T-cell (primary cell): Measurements from ENCODE around the gene PIGS. TPM values are rescaled to one million over a fixed set of nuclear protein-coding genes. Genes with fewer than 3 reads are reported as not detected.
"Not testable (repeated sequence)": the region's sequence is repeated elsewhere in the genome, so short reads cannot be mapped to it uniquely, and the experiment has no call there.

Experiments
- ATAC-seq, 4 experiments: fragments of 200-7000 bp in 3 of 4; fragments of 150-1000 bp in 1 of 4; cut with Tn5 transposase; replicated peaks in 1 of 4; 1 replicate in 3 of 4; 2 replicates in 1 of 4; pipeline ENCODE4 v1.10.0; 2021; ENCODE audit warnings: moderate library complexity in 3 of 4, mild to moderate bottlenecking in 2 of 4, moderate number of reproducible peaks in 1 of 4
- CTCF ChIA-PET, 2 donors: fragments of 300-600 bp; sonication (Branson Sonifier 250); formaldehyde crosslinking; loops; one replicate each; lab custom pipeline; 2022; ENCODE audit warnings: antibody characterized with exemption in 2 of 2; lab: Charles Lee
- POLR2A ChIA-PET, 2 donors: fragments of 300-600 bp; sonication (Branson Sonifier 250); formaldehyde crosslinking; loops; one replicate each; lab custom pipeline; 2022; ENCODE audit warnings: antibody characterized with exemption in 2 of 2; lab: Charles Lee
- DNase-seq, 35 experiments: peaks; one replicate each; pipeline versions ENCODE4 v3.0.0 to v3.0.0-alpha.2; 2013 to 2023
- H3K27ac ChIP-seq: one replicate; pipeline ENCODE4 v1.5.1; 2013; ENCODE audit warnings: low read length
- H3K27me3 ChIP-seq, 2 experiments: replicated peaks in 1 of 2; 1 replicate in 1 of 2; 2 replicates in 1 of 2; pipeline versions ENCODE4 v1.6.1 to v1.7.0; 2013; ENCODE audit warnings: low read length in 1 of 2, mixed read lengths in 1 of 2; ENCODE audit not compliant: control insufficient read depth in 2 of 2, insufficient read depth in 2 of 2; ENCODE audit errors: extremely low read depth in 1 of 2
- H3K36me3 ChIP-seq, 2 donors: 1 replicate in 1 of 2; 2 replicates in 1 of 2; pipeline versions ENCODE4 v1.6.1 to v1.7.0; 2013; ENCODE audit warnings: low read length in 1 of 2; ENCODE audit not compliant: control insufficient read depth in 2 of 2, insufficient read depth in 1 of 2; ENCODE audit errors: extremely low read depth in 1 of 2
- H3K4me1 ChIP-seq, 2 experiments: 1 replicate in 1 of 2; 2 replicates in 1 of 2; pipeline versions ENCODE4 v1.6.1 to v1.7.0; 2013; ENCODE audit warnings: low read length in 2 of 2, mixed read lengths in 1 of 2; ENCODE audit not compliant: insufficient read depth in 2 of 2, control insufficient read depth in 1 of 2; ENCODE audit errors: extremely low read depth in 1 of 2
- H3K4me3 ChIP-seq, 2 donors: 1 replicate in 1 of 2; 2 replicates in 1 of 2; pipeline versions ENCODE4 v1.5.1 to v1.7.0; 2013; ENCODE audit warnings: mild to moderate bottlenecking in 2 of 2, low read length in 1 of 2, moderate library complexity in 1 of 2; ENCODE audit not compliant: control insufficient read depth in 1 of 2; ENCODE audit errors: extremely low read depth in 1 of 2
- H3K9me3 ChIP-seq: 2 replicates; pipeline ENCODE4 v1.7.0; 2013
- H3K27ac Mint-ChIP-seq, 2 donors: one replicate each; pipeline ENCODE4 v1.8.0; 2020 to 2021; ENCODE audit warnings: mild to moderate bottlenecking in 2 of 2, mixed read lengths in 2 of 2
- H3K27me3 Mint-ChIP-seq, 2 donors: one replicate each; pipeline ENCODE4 v1.8.0; 2021 to 2022; ENCODE audit warnings: mixed read lengths in 2 of 2
- H3K36me3 Mint-ChIP-seq: one replicate; pipeline ENCODE4 v1.8.0; 2021; ENCODE audit warnings: mixed read lengths
- H3K4me1 Mint-ChIP-seq, 3 donors: one replicate each; pipeline ENCODE4 v1.8.0; 2020 to 2022; ENCODE audit warnings: mixed read lengths in 3 of 3, mild to moderate bottlenecking in 1 of 3
- H3K4me3 Mint-ChIP-seq, 3 donors: one replicate each; pipeline ENCODE4 v1.8.0; 2020 to 2022; ENCODE audit warnings: mild to moderate bottlenecking in 3 of 3, mixed read lengths in 3 of 3, moderate library complexity in 3 of 3
- H3K9me3 Mint-ChIP-seq, 3 donors: one replicate each; pipeline ENCODE4 v1.8.0; 2020 to 2022; ENCODE audit warnings: mixed read lengths in 3 of 3
- WGBS: methylation state at CpG from one replicate; pipeline ENCODE4 v1.1.5; 2013; ENCODE audit warnings: missing lambda C conversion rate; ENCODE audit not compliant: insufficient coverage; 5-methylcytosine and 5-hydroxymethylcytosine counted together
- total RNA-seq, 35 experiments: library from RNA in 6 of 35; stranded (reverse) in 6 of 35; fragments of 120-200 nt in 1 of 35; gene quantifications; one replicate each; pipeline versions ENCODE4 v1.2.1 to v1.2.4 and lab custom pipeline; 2013 to 2026

Gene PIGS
- total RNA-seq, 5 donors from 2014 or later (not counting 1 experiment from before 2014, with no cell fraction given): 54.9 to 63.0 (median 60.9) TPM

GRCh38 chr17:28613931-28614381 is 42.6 kb upstream of the PIGS start, which contains the start of gene RSKR:
RSKR (minus strand) TSS chr17:28614185; CDS start chr17:28614161, 24 bp downstream.
- ChIA-PET POLR2A (interaction anchor here in 1 of 2 donors (0.6 kb wide), 1 partner anchor 534 kb away, joined by 10 read pairs; no protein-coding TSS in a partner anchor), CTCF (interaction anchor here (0.6 to 1.9 kb wide), 3 partner anchors 14 to 70 kb away, joined by 4 to 5 read pairs (median 5); partner anchors contain the start of gene PIGS (in 1 of the 2))
- Mint-ChIP-seq H3K9me3 (no peaks in the 10 kb centered on the region), H3K27me3 (no peaks in the 10 kb centered on the region), H3K4me3 (no peak within 1 kb of the TSS), H3K36me3 (peaks cover 33% of the 10 kb centered on the region), H3K4me1 (peaks cover 4 to 9% (median 8%) of the 10 kb centered on the region in 3 donors), H3K27ac (peak within 1 kb of the TSS in 1 of 2 donors; percentile 52)
- Histone ChIP-seq H3K4me3 (no peak within 1 kb of the TSS), H3K9me3 (no peaks in the 10 kb centered on the region), H3K36me3 (peaks cover 13 to 55% of the 10 kb centered on the region in 2 donors), H3K27ac (no peak within 1 kb of the TSS), H3K4me1 (no peaks in the 10 kb centered on the region), H3K27me3 (no peaks in the 10 kb centered on the region)
- ATAC-seq (no peak), DNase-seq (no peak)
- 80% methylated on average over 2 of the region's 5 CpGs for whole genome bisulfite sequencing

GRCh38 chr17:28612936-28613872 is 41.9 kb upstream of the PIGS start:
- CTCF ChIA-PET: interaction anchor here (0.5 to 1.9 kb wide), 8 partner anchors 14 to 170 kb away, joined by 3 to 5 read pairs (median 4); partner anchors contain the start of genes ALDOC (in 1 of the 2) and PIGS (in 1 of the 2)
- peak; percentile 48 to 69 (median 60) for ATAC-seq
- WGBS: 92% methylated on average over 4 of the region's 6 CpGs

GRCh38 chr17:28612531-28612930 is 41.2 kb upstream of the PIGS start:
- ATAC-seq: no peak
- no peak for DNase-seq
- peaks cover 13 to 45% of the 10 kb centered on the region in 2 donors for H3K36me3 ChIP-seq
- ChIA-PET CTCF (interaction anchor here (0.5 to 1.9 kb wide), 7 partner anchors 13 to 170 kb away, joined by 3 to 5 read pairs (median 3); partner anchors contain the start of genes ALDOC (in 1 of the 2) and PIGS (in 1 of the 2)), POLR2A (no interaction called here)
- peaks cover 31% of the 10 kb centered on the region for H3K36me3 Mint-ChIP-seq
- H3K9me3 ChIP-seq: no peaks in the 10 kb centered on the region
- H3K27ac Mint-ChIP-seq: peak overlapping the region; percentile 32 to 70
- H3K27me3 Mint-ChIP-seq: no peaks in the 10 kb centered on the region
- H3K4me3 Mint-ChIP-seq: no peak overlapping the region
- no peak overlapping the region for H3K4me3 ChIP-seq
- no peaks in the 10 kb centered on the region for H3K4me1 ChIP-seq
- 75% methylated on average over 2 of the region's 2 CpGs for WGBS
- no peak overlapping the region for H3K27ac ChIP-seq
- H3K4me1 Mint-ChIP-seq: peaks cover 4 to 9% (median 8%) of the 10 kb centered on the region in 3 donors
- H3K27me3 ChIP-seq: no peaks in the 10 kb centered on the region
- H3K9me3 Mint-ChIP-seq: no peaks in the 10 kb centered on the region

More at GRCh38 chr17:28612936-28613872, 41.9 kb upstream of the PIGS start:
- no peaks in the 10 kb centered on the region for H3K9me3 ChIP-seq
- Mint-ChIP-seq H3K4me1 (peaks cover 4 to 9% (median 8%) of the 10 kb centered on the region in 3 donors), H3K27ac (peak overlapping the region in 1 of 2 donors; percentile 52), H3K36me3 (peaks cover 33% of the 10 kb centered on the region), H3K9me3 (no peaks in the 10 kb centered on the region), H3K27me3 (no peaks in the 10 kb centered on the region), H3K4me3 (no peak overlapping the region)
- POLR2A ChIA-PET: interaction anchor here in 1 of 2 donors (0.6 kb wide), 1 partner anchor 535 kb away, joined by 10 read pairs; no protein-coding TSS in a partner anchor
- H3K4me3 ChIP-seq: no peak overlapping the region
- peak in 24 of 35 experiments; percentile 3 to 63 (median 26) for DNase-seq
- H3K4me1 ChIP-seq: no peaks in the 10 kb centered on the region
- peaks cover 13 to 47% of the 10 kb centered on the region in 2 donors for H3K36me3 ChIP-seq
- no peaks in the 10 kb centered on the region for H3K27me3 ChIP-seq
- no peak overlapping the region for H3K27ac ChIP-seq

- Histone ChIP-seq H3K27me3 (no peaks in the 10 kb centered on the region), H3K36me3 (peaks cover 4 to 23% of the 10 kb centered on the region in 2 donors), H3K9me3 (no peaks in the 10 kb centered on the region), H3K27ac (no peak overlapping the region), H3K4me1 (no peaks in the 10 kb centered on the region), H3K4me3 (no peak overlapping the region)
- Mint-ChIP-seq H3K36me3 (peaks cover 14% of the 10 kb centered on the region), H3K9me3 (no peaks in the 10 kb centered on the region), H3K27me3 (no peaks in the 10 kb centered on the region), H3K27ac (no peak overlapping the region), H3K4me1 (peaks cover 4 to 9% (median 8%) of the 10 kb centered on the region in 3 donors), H3K4me3 (no peak overlapping the region)
- ATAC-seq (no peak), DNase-seq (no peak)
- 96% methylated on average over 8 of the region's 8 CpGs for WGBS
- ChIA-PET POLR2A (interaction anchor here in 1 of 2 donors (0.7 kb wide), 1 partner anchor 10 kb away, joined by 4 read pairs; no protein-coding TSS in a partner anchor), CTCF (interaction anchor here (1.0 to 1.8 kb wide), 3 partner anchors 8 to 117 kb away, joined by 3 to 6 read pairs (median 3); no protein-coding TSS in a partner anchor)
Measured at GRCh38 chr17:28610376-28610775, 39.1 kb upstream of the PIGS start.

- H3K27me3 Mint-ChIP-seq, DNase-seq, H3K36me3 Mint-ChIP-seq, H3K9me3 Mint-ChIP-seq, H3K4me3 ChIP-seq, POLR2A ChIA-PET, H3K4me1 ChIP-seq, H3K9me3 ChIP-seq, H3K27ac ChIP-seq, ATAC-seq, H3K4me1 Mint-ChIP-seq, H3K4me3 Mint-ChIP-seq, H3K27me3 ChIP-seq, H3K36me3 ChIP-seq, H3K27ac Mint-ChIP-seq, CTCF ChIA-PET: not testable (repeated sequence)
- WGBS: 94% methylated on average over 6 of the region's 31 CpGs
Measured at GRCh38 chr17:28604031-28604430, 32.7 kb upstream of the PIGS start.
